Loucy (cell line): ENCODE measurements around the gene INPP4A.

Experiments
- H2AFZ ChIP-seq: fragments of 200-600 bp; sonication (generic); 2 replicates; pipeline ENCODE4 v1.6.0; 2016; ENCODE audit warnings: antibody characterized with exemption, mild to moderate bottlenecking, low read length, moderate library complexity
- H3F3A ChIP-seq: fragments of 200-600 bp; 2 replicates; pipeline ENCODE4 v1.6.0; 2016; ENCODE audit warnings: antibody characterized with exemption, low read depth, mild to moderate bottlenecking
- H3K27me3 ChIP-seq: fragments of 200-600 bp; sonication (generic); 2 replicates; pipeline ENCODE4 v1.6.1; 2014; ENCODE audit warnings: low read length, mild to moderate bottlenecking; ENCODE audit not compliant: insufficient read depth, poor library complexity, severe bottlenecking
- H3K36me3 ChIP-seq: fragments of 200-600 bp; sonication (generic); 2 replicates; pipeline ENCODE4 v1.6.1; 2016; ENCODE audit warnings: low read length; ENCODE audit not compliant: insufficient read depth
- H3K4me1 ChIP-seq: fragments of 200-600 bp; sonication (generic); 2 replicates; pipeline ENCODE4 v1.5.1; 2014; ENCODE audit warnings: low read length, mild to moderate bottlenecking; ENCODE audit not compliant: insufficient read depth, poor library complexity, severe bottlenecking
- H3K4me2 ChIP-seq: fragments of 200-600 bp; sonication (generic); 2 replicates; pipeline ENCODE4 v1.6.0; 2014; ENCODE audit warnings: antibody characterized with exemption, low read length, low read depth, mild to moderate bottlenecking; ENCODE audit not compliant: poor library complexity, severe bottlenecking
- H3K4me3 ChIP-seq: fragments of 200-600 bp; sonication (generic); 2 replicates; pipeline ENCODE4 v1.5.1; 2014; ENCODE audit warnings: low read length, mild to moderate bottlenecking, mixed read lengths; ENCODE audit not compliant: poor library complexity, severe bottlenecking
- H3K79me2 ChIP-seq: fragments of 200-600 bp; sonication (generic); 2 replicates; pipeline ENCODE4 v1.6.1; 2014; ENCODE audit warnings: low read length; ENCODE audit not compliant: insufficient read depth
- H3K9ac ChIP-seq: fragments of 200-600 bp; sonication (generic); 2 replicates; pipeline ENCODE4 v1.6.0; 2014; ENCODE audit warnings: mild to moderate bottlenecking, low read depth, low read length, moderate library complexity; ENCODE audit not compliant: poor library complexity, severe bottlenecking
- H3K9me2 ChIP-seq: fragments of 200-600 bp; sonication (generic); replicated peaks from 2 replicates; pipeline ENCODE4 v1.6.1; 2016; ENCODE audit warnings: low read depth, low read length, mixed read lengths
- H3K9me3 ChIP-seq: fragments of 200-600 bp; sonication (generic); 2 replicates; pipeline ENCODE4 v1.6.1; 2014; ENCODE audit warnings: mild to moderate bottlenecking, antibody characterized with exemption, low read length, low read depth; ENCODE audit not compliant: insufficient read depth
- H4K20me1 ChIP-seq: fragments of 200-600 bp; sonication (generic); 2 replicates; pipeline ENCODE4 v1.6.0; 2014; ENCODE audit warnings: antibody characterized with exemption, low read length, mild to moderate bottlenecking; ENCODE audit not compliant: insufficient read depth, poor library complexity, severe bottlenecking
- CTCF ChIP-seq: fragments of 200-600 bp; sonication (generic); conservative IDR thresholded peaks from 2 replicates; pipeline ENCODE4 v1.5.1; 2014; ENCODE audit warnings: mild to moderate bottlenecking, antibody characterized with exemption, low read length
- EZH2phosphoT487 ChIP-seq: fragments of 200-600 bp; IDR thresholded peaks from 2 replicates; pipeline ENCODE4 v1.6.1; 2018; ENCODE audit warnings: antibody characterized with exemption, mild to moderate bottlenecking, moderate library complexity, borderline replicate concordance

Gene INPP4A

DNA sequence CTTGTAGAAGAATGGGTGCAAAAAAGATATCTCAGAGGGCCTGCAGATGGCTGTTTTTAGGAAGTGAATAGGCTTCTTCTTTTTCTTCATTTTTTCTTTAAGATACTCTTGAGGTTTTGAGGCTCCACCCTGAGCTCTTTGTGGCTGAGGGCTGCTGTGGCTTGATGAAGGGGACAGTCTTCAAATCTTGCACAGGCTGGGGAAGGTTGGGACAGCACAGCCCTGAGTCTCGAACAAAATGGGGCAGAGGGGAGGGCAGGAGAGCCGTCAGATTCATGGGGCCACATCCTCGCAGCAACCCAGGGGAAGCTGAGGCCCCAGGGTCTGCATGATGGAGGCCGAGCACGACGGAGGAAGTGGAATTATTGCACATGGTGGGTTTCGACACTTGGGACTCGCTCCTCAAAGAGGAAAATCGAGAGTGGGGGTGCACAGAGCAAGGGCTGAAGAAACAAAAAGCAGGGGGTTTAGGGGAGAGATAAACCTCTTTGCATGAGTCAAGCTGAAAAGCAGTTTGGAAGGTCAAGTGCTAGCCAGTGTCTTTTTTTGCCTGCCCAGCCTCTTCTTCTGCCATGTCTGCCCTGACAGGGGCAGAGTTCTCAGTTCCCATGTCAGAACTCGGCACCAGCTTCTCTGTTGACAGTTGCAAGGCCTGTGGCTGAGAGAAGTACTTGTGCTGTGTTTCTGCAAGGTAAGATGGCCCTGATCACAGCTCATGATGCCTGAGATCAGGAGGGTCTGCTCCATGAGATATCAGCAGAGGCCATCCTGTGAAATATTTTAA lies 19.5 kb downstream of the INPP4A start:
- H3K27me3 ChIP-seq = no peaks in the 10 kb centered on the region
- TF ChIP-seq EZH2phosphoT487 = no peak
- no peak for TF ChIP-seq CTCF
- no peaks in the 10 kb centered on the region for H3K36me3 ChIP-seq
- peaks cover 10% of the 10 kb centered on the region for H3F3A ChIP-seq
- no peaks in the 10 kb centered on the region for H4K20me1 ChIP-seq
- H3K4me3 ChIP-seq = peak overlapping the region; percentile 58
- H3K4me1 ChIP-seq = peaks cover 81% of the 10 kb centered on the region
- H3K9me3 ChIP-seq = no peaks in the 10 kb centered on the region
- peak overlapping the region; percentile 81 for H3K4me2 ChIP-seq
- peak overlapping the region; percentile 67 for H3K9ac ChIP-seq
- H2AFZ ChIP-seq = peak overlapping the region; percentile 22; the same call in 1 of the 2 replicates
- H3K79me2 ChIP-seq = peaks cover 82% of the 10 kb centered on the region
- H3K9me2 ChIP-seq = no peaks in the 10 kb centered on the region

GRCh38 chr2:98464772-98465310 lies 20.2 kb downstream of the INPP4A start:
- H3K4me3 ChIP-seq = peak overlapping the region; percentile 58
- peak overlapping the region; percentile 67 for H3K9ac ChIP-seq
- peak overlapping the region; percentile 81 for H3K4me2 ChIP-seq
- no peaks in the 10 kb centered on the region for H3K9me2 ChIP-seq
- no peaks in the 10 kb centered on the region for H4K20me1 ChIP-seq
- no peak overlapping the region for H2AFZ ChIP-seq
- H3K36me3 ChIP-seq = no peaks in the 10 kb centered on the region
- TF ChIP-seq EZH2phosphoT487 = no peak
- TF ChIP-seq CTCF = no peak
- H3F3A ChIP-seq = peaks cover 10% of the 10 kb centered on the region
- no peaks in the 10 kb centered on the region for H3K27me3 ChIP-seq
- peaks cover 79% of the 10 kb centered on the region for H3K4me1 ChIP-seq
- H3K79me2 ChIP-seq = peaks cover 79% of the 10 kb centered on the region
- H3K9me3 ChIP-seq = no peaks in the 10 kb centered on the region

DNA sequence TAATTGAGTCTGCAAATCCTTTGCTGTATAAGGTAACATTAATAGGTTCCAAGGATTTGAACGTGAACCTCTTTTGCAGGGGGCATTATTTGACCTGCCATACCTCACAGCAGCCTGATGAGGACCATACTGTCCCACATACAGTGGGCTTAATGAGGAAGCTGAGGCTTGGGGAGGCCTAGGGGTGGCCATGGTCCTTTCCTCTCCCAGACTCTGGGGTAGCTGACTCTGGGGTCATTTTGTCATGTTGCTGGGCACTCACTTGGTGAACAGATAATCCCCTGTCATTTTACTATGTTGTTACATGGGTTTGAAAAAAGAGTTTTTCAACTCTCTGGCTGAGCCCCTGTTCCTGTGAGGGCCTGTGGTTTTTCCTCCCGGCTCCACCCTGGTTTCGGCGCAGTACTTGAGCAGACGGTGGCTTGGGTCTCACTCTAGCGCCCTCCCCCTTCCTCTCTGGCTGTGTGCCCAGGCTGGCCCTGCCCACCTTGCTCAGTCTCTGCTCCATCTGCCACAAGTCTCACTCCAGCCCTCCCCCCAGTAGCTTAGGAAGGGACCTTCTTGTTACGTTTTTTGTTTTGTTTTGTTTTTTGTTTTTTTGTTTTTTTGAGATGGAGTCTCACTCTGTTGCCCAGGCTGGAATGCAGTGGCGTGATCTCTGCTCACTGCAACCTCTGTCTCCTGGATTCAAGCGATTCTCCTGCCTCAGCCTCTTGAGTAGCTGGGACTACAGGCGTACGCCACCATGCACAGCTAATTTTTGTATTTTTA lies 21.0 kb downstream of the INPP4A start:
- Histone ChIP-seq H3K4me2 (peak overlapping the region; percentile 81), H3K9ac (peak overlapping the region; percentile 67), H3K4me3 (peak overlapping the region; percentile 58), H3K27me3 (no peaks in the 10 kb centered on the region), H4K20me1 (no peaks in the 10 kb centered on the region), H3K36me3 (no peaks in the 10 kb centered on the region), H3F3A (peaks cover 10% of the 10 kb centered on the region), H3K9me3 (no peaks in the 10 kb centered on the region), H3K9me2 (no peaks in the 10 kb centered on the region), H3K4me1 (peaks cover 77% of the 10 kb centered on the region), H2AFZ (no peak overlapping the region), H3K79me2 (peaks cover 79% of the 10 kb centered on the region)
- TF ChIP-seq EZH2phosphoT487 (no peak), CTCF (no peak)
